GM21447 (cell line): ENCODE results near the gene SNIP1.
"Not testable (repeated sequence)": the region's sequence is repeated elsewhere in the genome, so short reads cannot be mapped to it uniquely, and the experiment has no call there.

ENCODE experiments used
- ATAC-seq: cut with Tn5 transposase; IDR thresholded peaks from one replicate; pipeline ENCODE4 v1.9.1; 2021; ENCODE audit not compliant: unreplicated experiment

SNIP1 gene

DNA sequence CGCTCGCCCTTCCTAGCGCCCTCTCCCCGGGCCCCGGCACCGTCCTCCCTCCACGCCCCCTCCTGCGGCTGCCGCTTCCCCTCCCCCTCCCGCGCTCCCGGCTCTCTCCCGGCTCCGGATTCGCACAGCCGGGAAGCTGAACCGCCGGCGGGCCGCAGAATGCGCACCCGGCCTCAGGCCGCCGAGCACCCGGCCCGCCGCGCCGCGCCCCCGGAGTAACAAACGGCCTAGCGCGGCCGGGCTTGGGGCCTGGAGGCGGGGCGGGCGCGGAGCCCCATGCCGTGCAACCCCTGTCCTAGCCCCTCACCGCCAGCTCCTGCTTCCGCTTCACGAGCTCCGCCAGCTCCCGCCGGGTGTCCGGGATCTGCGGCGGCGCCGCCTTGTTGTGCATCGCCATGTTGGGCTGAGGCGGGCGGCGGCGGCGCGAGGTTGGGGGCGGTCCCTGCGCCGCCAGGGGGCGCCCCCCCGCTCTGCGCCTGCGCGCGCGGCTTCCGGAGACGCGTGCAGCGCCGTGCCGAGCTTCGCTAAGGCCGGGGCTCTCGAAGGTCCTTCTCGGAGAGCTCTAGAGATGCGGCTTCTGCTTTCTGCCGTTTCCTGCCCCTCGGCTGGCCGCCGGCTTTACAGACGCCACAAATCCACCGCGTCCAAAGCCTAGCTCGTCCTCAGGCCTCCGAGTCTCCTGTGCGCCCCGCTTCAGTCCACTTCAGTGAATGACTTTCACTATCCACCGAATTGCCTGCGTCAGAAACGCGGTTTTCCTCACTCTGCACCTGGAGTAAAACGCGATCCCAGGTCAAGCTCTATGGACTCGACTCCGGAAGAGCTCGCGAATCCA lies 39.5 kb downstream of the SNIP1 start, which contains the start of gene MEAF6:
Gene MEAF6 (minus strand): TSS at position 417 of the 835 bp plus-strand sequence. CDS start 20 bp downstream, at position 397.
- peak; percentile 75 for ATAC-seq

DNA sequence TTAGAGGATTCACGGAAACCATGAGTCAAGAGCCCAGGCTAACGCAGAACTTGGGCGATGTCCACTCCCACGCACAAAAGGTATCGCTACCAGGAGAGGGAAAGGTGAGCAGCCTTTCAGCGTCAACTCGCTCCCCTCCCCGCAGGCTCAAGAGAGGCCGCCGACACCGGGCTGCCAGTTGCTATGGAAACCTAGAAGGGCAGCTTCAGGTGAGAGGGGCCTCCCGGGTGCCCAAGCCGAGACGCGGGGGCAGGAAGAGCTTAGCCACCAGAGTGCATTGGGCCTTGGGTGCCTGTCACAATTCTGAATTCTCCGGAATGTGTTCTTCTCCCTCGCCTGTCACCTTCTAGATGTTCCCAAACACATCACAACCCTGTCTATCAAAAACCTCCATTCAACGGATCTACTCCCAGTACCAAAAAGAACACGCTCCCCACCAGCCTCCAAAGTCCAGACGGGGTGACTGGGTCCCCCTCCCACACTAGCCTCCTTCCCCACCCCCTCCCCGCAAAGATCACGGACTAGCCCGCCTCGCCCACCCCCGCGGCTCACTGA lies 40.2 kb downstream of the SNIP1 start:
- ATAC-seq = peak; percentile 38

GRCh38 chr1:37509181-37509580 lies 44.9 kb downstream of the SNIP1 start:
- no peak for ATAC-seq

- ATAC-seq = no peak
Observed at GRCh38 chr1:37506740-37507139, 47.4 kb downstream of the SNIP1 start.

- not testable (repeated sequence) for ATAC-seq
Observed at GRCh38 chr1:37502791-37503190, 51.3 kb downstream of the SNIP1 start.

DNA sequence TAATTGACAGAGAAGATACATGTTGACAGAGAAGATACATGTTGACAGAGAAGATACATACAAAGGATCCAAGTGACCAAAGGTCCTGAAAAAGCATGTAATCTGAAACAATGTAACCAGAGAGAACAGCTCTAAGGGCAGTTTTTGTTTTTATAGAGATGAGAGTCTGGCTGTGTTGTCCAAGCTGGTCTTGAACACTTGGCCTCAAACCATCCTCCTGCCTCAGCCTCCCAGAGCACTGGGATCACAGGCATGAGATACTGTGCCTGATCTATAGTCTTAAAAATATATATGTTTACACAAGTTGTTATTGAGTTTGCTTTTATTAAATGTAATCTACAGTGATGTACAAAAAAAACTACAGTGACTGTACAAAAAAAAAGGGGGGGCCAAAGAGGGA lies 52.0 kb downstream of the SNIP1 start:
- no peak for ATAC-seq

- no peak for ATAC-seq
Observed at GRCh38 chr1:37501661-37502060, 52.4 kb downstream of the SNIP1 start.

- no peak for ATAC-seq
Observed at GRCh38 chr1:37498872-37499617, 55.0 kb downstream of the SNIP1 start.

DNA sequence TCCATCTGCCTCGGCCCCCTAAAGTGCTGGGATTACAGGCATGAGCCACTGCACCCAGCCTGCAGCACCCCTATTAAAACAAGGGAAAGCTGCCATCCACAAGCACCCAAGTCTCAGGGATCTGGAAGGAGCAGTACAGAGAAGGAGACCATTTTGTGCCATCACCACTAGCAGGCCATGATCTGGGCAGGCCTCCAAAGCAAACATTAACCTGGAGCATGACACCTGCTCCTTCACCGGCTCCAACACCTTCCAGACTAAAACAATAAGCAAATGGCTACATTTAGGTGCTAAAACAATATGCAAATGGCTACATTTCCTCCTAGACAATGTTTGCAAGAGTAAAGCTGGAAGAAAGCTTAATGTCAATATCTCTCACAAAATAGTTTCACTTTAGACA lies 56.3 kb downstream of the SNIP1 start:
- no peak for ATAC-seq

DNA sequence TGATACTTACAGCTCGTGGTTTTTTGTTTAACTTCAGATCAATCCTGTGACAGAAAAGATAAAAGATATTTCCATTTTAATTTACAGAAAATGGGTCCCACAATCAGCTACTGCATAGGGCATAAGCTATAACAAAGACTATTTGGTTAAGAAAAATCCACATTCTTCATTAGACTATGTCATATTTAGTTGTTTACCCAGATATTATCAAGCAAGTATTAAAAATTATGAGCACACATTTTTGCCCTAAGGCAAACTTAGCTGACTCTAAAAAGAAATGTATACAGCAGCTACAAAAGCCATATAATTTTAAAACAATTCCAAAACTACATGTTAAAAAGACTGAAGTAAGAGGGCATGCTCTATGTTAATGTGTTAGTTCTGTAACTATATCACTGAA lies 58.2 kb downstream of the SNIP1 start:
- ATAC-seq = no peak

GRCh38 chr1:37493336-37494098 lies 60.6 kb downstream of the SNIP1 start:
- no peak for ATAC-seq

DNA sequence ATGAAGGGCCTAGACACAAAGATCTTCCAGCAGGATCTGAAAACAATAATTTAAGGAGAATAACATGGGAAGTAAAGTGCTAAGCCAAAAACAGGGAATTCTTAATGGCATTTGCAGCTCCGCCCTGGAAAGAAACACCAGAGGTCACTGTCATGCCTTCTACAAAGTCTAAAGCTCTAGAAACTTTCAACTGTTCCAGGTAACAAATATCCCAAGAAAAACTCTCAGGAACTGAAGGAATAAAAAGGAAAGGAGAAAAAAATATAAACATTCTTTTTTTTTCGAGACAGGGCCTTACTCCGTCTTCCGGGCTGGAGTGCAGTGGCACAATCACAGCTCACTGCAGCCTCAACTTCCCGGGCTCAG lies 66.5 kb downstream of the SNIP1 start:
- no peak for ATAC-seq

- no peak for ATAC-seq
Observed at GRCh38 chr1:37486680-37487618, 67.1 kb downstream of the SNIP1 start.

- no peak for ATAC-seq
Observed at GRCh38 chr1:37485902-37486679, 68.0 kb downstream of the SNIP1 start.
